Neural cell (in vitro differentiated cells): ENCODE results near the gene LATS2. TPM values are rescaled to one million over a fixed set of nuclear protein-coding genes. Genes with fewer than 3 reads are reported as not detected.

Experiments
- H2AFZ ChIP-seq: fragments of 200-600, 300-800 bp; sonication (generic), shearing (Covaris generic); 2 replicates; pipeline ENCODE4 v1.6.0; 2014; ENCODE audit warnings: low read depth, mild to moderate bottlenecking, antibody characterized with exemption, low read length, moderate library complexity
- H3F3A ChIP-seq: fragments of 200-600 bp; shearing (Covaris generic); 2 replicates; pipeline ENCODE4 v1.6.1; 2016; ENCODE audit warnings: mild to moderate bottlenecking, moderate library complexity, mixed read lengths, antibody characterized with exemption, low read length; ENCODE audit not compliant: insufficient read depth, poor library complexity, severe bottlenecking
- H3K27ac ChIP-seq: fragments of 200-600, 300-800 bp; sonication (generic), shearing (Covaris generic); 2 replicates; pipeline ENCODE4 v1.5.1; 2014; ENCODE audit warnings: mild to moderate bottlenecking, low read length, moderate library complexity
- H3K27me3 ChIP-seq: fragments of 300-800, 200-600 bp; sonication (generic), shearing (Covaris generic); 2 replicates; pipeline ENCODE4 v1.6.0; 2014; ENCODE audit warnings: mild to moderate bottlenecking, low read depth, low read length, moderate library complexity; ENCODE audit not compliant: insufficient read depth
- H3K36me3 ChIP-seq: fragments of 300-800, 200-600 bp; sonication (generic), shearing (Covaris generic); 2 replicates; pipeline ENCODE4 v1.5.1; 2014; ENCODE audit warnings: mild to moderate bottlenecking, antibody characterized with exemption, low read length, moderate library complexity; ENCODE audit not compliant: insufficient read depth
- H3K4me2 ChIP-seq: fragments of 300-800, 200-600 bp; sonication (generic), shearing (Covaris generic); 2 replicates; pipeline ENCODE4 v1.6.0; 2014; ENCODE audit warnings: mild to moderate bottlenecking, low read length
- H3K4me3 ChIP-seq: fragments of 300-800, 200-600 bp; sonication (generic), shearing (Covaris generic); 2 replicates; pipeline ENCODE4 v1.5.1; 2014; ENCODE audit warnings: mild to moderate bottlenecking, low read length, moderate library complexity
- H3K79me2 ChIP-seq: fragments of 200-600 bp; shearing (Covaris generic); replicated peaks from 2 replicates; pipeline ENCODE4 v1.6.0; 2014; ENCODE audit warnings: mild to moderate bottlenecking, low read length, moderate library complexity; ENCODE audit not compliant: insufficient read depth
- H3K9ac ChIP-seq: fragments of 300-800, 200-600 bp; sonication (generic), shearing (Covaris generic); 2 replicates; pipeline ENCODE4 v1.6.1; 2016; ENCODE audit warnings: mild to moderate bottlenecking, low read length, mixed read lengths
- H3K9me2 ChIP-seq: fragments of 200-600 bp; shearing (Covaris generic); 2 replicates; pipeline ENCODE4 v1.6.1; 2016; ENCODE audit warnings: mild to moderate bottlenecking, low read length, mixed read lengths; ENCODE audit not compliant: insufficient read depth
- H3K9me3 ChIP-seq: fragments of 200-600, 300-800 bp; sonication (generic), shearing (Covaris generic); 2 replicates; pipeline ENCODE4 v1.6.1; 2016; ENCODE audit warnings: mild to moderate bottlenecking, mixed run types, low read length, moderate library complexity, mixed read lengths
- H4K20me1 ChIP-seq: fragments of 200-600 bp; shearing (Covaris generic); 2 replicates; pipeline ENCODE4 v1.6.1; 2016; ENCODE audit warnings: mild to moderate bottlenecking, mixed run types; ENCODE audit not compliant: insufficient read depth
- EP300 ChIP-seq: fragments of 450-650 bp; conservative IDR thresholded peaks from 2 replicates; pipeline ENCODE4 v1.6.1; 2014; ENCODE audit warnings: antibody characterized with exemption, mild to moderate bottlenecking, moderate library complexity; ENCODE audit not compliant: poor library complexity, severe bottlenecking
- EZH2 ChIP-seq: fragments of 200-600, 300-800 bp; shearing (Covaris generic), sonication (generic); IDR thresholded peaks from 2 replicates; pipeline ENCODE4 v1.6.1; 2014; ENCODE audit warnings: antibody characterized with exemption, low read length, borderline replicate concordance, mild to moderate bottlenecking; ENCODE audit not compliant: insufficient read depth, poor library complexity, severe bottlenecking
- MXI1 ChIP-seq: fragments of 450-650 bp; conservative IDR thresholded peaks from 2 replicates; pipeline ENCODE4 v1.6.1; 2014; ENCODE audit warnings: antibody characterized with exemption, mild to moderate bottlenecking; ENCODE audit not compliant: poor library complexity, severe bottlenecking
- POLR2AphosphoS5 ChIP-seq: IDR thresholded peaks from 2 replicates; pipeline ENCODE4 v1.6.1; 2012
- RAD21 ChIP-seq: fragments of 450-650 bp; conservative IDR thresholded peaks from 2 replicates; pipeline ENCODE4 v1.6.1; 2014; ENCODE audit warnings: antibody characterized with exemption, mild to moderate bottlenecking, moderate library complexity
- REST ChIP-seq: IDR thresholded peaks from 2 replicates; pipeline ENCODE4 v1.6.1; 2012; ENCODE audit warnings: borderline replicate concordance
- SMC3 ChIP-seq: fragments of 450-650 bp; conservative IDR thresholded peaks from 2 replicates; pipeline ENCODE4 v1.6.1; 2014; ENCODE audit warnings: antibody characterized with exemption, mild to moderate bottlenecking, moderate library complexity; ENCODE audit not compliant: poor library complexity
- TAF1 ChIP-seq: IDR thresholded peaks from 2 replicates; pipeline ENCODE4 v1.6.1; 2012; ENCODE audit warnings: low read depth
- polyA plus RNA-seq: library from polyadenylated mRNA; depleted of rRNA; stranded (reverse); fragments of >200 nt; gene quantifications from 2 replicates; pipeline ENCODE4 v1.2.3, GENCODE V29; 2014
- TF ChIP-seq, protein P1 (sequence below): fragments of 450-650 bp; IDR thresholded peaks from 2 replicates; pipeline ENCODE4 v1.5.1; 2014; ENCODE audit warnings: antibody characterized with exemption, mild to moderate bottlenecking, moderate library complexity; ENCODE audit not compliant: poor library complexity, severe bottlenecking

The LATS2 gene
- polyA plus RNA-seq, 1 donor from 2014 or later, result 2.6 TPM

GRCh38 chr13:20977394-20977793 lies 84.0 kb downstream of the LATS2 start:
- H3K9ac ChIP-seq, result no peak overlapping the region
- no peak overlapping the region for H3K4me3 ChIP-seq
- no peak for TF ChIP-seq RAD21
- no peak for TF ChIP-seq REST
- TF ChIP-seq MXI1, result no peak
- no peak for TF ChIP-seq EZH2
- no peak for TF ChIP-seq EP300
- TF ChIP-seq SMC3, result no peak
- no peak for TF ChIP-seq POLR2AphosphoS5
- TF ChIP-seq TAF1, result no peak
- TF ChIP-seq, protein P1, sequence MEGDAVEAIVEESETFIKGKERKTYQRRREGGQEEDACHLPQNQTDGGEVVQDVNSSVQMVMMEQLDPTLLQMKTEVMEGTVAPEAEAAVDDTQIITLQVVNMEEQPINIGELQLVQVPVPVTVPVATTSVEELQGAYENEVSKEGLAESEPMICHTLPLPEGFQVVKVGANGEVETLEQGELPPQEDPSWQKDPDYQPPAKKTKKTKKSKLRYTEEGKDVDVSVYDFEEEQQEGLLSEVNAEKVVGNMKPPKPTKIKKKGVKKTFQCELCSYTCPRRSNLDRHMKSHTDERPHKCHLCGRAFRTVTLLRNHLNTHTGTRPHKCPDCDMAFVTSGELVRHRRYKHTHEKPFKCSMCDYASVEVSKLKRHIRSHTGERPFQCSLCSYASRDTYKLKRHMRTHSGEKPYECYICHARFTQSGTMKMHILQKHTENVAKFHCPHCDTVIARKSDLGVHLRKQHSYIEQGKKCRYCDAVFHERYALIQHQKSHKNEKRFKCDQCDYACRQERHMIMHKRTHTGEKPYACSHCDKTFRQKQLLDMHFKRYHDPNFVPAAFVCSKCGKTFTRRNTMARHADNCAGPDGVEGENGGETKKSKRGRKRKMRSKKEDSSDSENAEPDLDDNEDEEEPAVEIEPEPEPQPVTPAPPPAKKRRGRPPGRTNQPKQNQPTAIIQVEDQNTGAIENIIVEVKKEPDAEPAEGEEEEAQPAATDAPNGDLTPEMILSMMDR, result no peak
- no peaks in the 10 kb centered on the region for H3K9me3 ChIP-seq
- H3K36me3 ChIP-seq, result no peaks in the 10 kb centered on the region
- no peaks in the 10 kb centered on the region for H3K79me2 ChIP-seq
- no peak overlapping the region for H3K4me2 ChIP-seq
- H3K27ac ChIP-seq, result no peak overlapping the region
- no peaks in the 10 kb centered on the region for H3K27me3 ChIP-seq
- no peaks in the 10 kb centered on the region for H4K20me1 ChIP-seq
- H3K9me2 ChIP-seq, result no peaks in the 10 kb centered on the region
- no peaks in the 10 kb centered on the region for H3F3A ChIP-seq
- H2AFZ ChIP-seq, result no peak overlapping the region

DNA sequence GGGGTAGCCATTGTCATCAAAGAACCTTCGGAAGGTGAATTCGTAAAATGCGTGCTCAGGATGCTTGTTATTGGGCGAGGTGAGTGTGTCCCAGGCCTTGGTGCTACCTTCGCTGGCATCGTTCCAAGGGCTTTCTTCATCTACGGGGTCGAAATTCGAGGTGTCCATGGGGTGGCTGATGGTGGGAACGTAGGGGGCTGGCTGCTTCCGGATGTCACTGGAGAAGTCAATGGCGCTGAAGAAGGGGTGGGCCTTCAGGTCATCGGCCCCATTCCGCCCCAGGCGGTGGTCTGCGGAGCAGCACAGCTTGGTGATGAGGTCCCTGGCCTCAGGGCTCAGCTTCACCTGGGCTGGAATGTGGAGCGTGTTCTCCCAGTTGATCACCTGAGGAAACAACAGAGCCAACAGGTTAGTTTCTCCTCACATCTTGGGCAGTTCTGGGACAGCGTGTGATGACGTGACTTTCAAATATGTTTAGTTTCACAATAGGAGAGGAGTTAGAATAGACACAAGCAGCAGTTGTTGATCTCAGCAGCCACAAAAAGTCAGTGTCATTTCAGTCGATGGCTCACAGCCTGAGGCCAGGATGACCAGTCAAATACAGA lies 86.3 kb downstream of the LATS2 start:
- H3K4me3 ChIP-seq, result no peak overlapping the region
- H4K20me1 ChIP-seq, result no peaks in the 10 kb centered on the region
- H3K9ac ChIP-seq, result no peak overlapping the region
- H3K9me3 ChIP-seq, result no peaks in the 10 kb centered on the region
- no peaks in the 10 kb centered on the region for H3K36me3 ChIP-seq
- H3K4me2 ChIP-seq, result no peak overlapping the region
- no peaks in the 10 kb centered on the region for H3K9me2 ChIP-seq
- no peak overlapping the region for H3K27ac ChIP-seq
- H3F3A ChIP-seq, result no peaks in the 10 kb centered on the region
- H3K27me3 ChIP-seq, result no peaks in the 10 kb centered on the region
- no peak overlapping the region for H2AFZ ChIP-seq
- no peak for TF ChIP-seq POLR2AphosphoS5
- no peak for TF ChIP-seq RAD21
- TF ChIP-seq SMC3, result no peak
- TF ChIP-seq REST, result no peak
- no peak for TF ChIP-seq TAF1
- no peak for TF ChIP-seq EZH2
- TF ChIP-seq, protein P1, result no peak
- TF ChIP-seq EP300, result no peak
- TF ChIP-seq MXI1, result no peak
- H3K79me2 ChIP-seq, result no peaks in the 10 kb centered on the region
